Fibroblast of lung (primary cell): ENCODE results near the gene PGLYRP3. TPM values are rescaled to one million over a fixed set of nuclear protein-coding genes. Genes with fewer than 3 reads are reported as not detected.

Experiments used
- DNase-seq, 2 donors: peaks; one replicate each; pipeline versions ENCODE4 v3.0.0 to v3.0.0-alpha.2; 2010; ENCODE audit warnings: low read depth in 2 of 2
- H2AFZ ChIP-seq: 2 replicates; pipeline ENCODE4 v1.5.1; 2012; ENCODE audit warnings: low read length, control low read depth, inconsistent platforms
- H3K27ac ChIP-seq: 2 replicates; pipeline ENCODE4 v1.5.1; 2011; ENCODE audit warnings: low read length, control low read depth; ENCODE audit not compliant: insufficient read depth
- H3K27me3 ChIP-seq: 2 replicates; pipeline ENCODE4 v1.5.1; 2011; ENCODE audit warnings: mild to moderate bottlenecking, low read length; ENCODE audit not compliant: control insufficient read depth, insufficient read depth
- H3K36me3 ChIP-seq: 2 replicates; pipeline ENCODE4 v1.5.1; 2011; ENCODE audit warnings: low read length; ENCODE audit not compliant: control insufficient read depth, insufficient read depth
- H3K4me1 ChIP-seq: 2 replicates; pipeline ENCODE4 v1.5.1; 2011; ENCODE audit warnings: low read length; ENCODE audit not compliant: control insufficient read depth, insufficient read depth; ENCODE audit errors: extremely low read depth
- H3K4me2 ChIP-seq: 2 replicates; pipeline ENCODE4 v1.5.1; 2011; ENCODE audit warnings: low read length, control low read depth; ENCODE audit not compliant: insufficient read depth; ENCODE audit errors: extremely low read depth
- H3K4me3 ChIP-seq, 4 experiments: fragments of 200-600 bp in 1 of 4; sonication (generic) in 1 of 4; replicated peaks in 1 of 4; 2 replicates each; pipeline ENCODE4 v1.5.1; 2011 to 2016; ENCODE audit warnings: low read length in 4 of 4, low read depth in 3 of 4, mild to moderate bottlenecking in 3 of 4, control low read depth in 2 of 4, inconsistent platforms in 1 of 4, mixed read lengths in 1 of 4; ENCODE audit not compliant: insufficient read depth in 1 of 4; ENCODE audit errors: control extremely low read depth in 1 of 4
- H3K79me2 ChIP-seq: 2 replicates; pipeline ENCODE4 v1.5.1; 2012; ENCODE audit warnings: mild to moderate bottlenecking, low read length, inconsistent platforms; ENCODE audit not compliant: control insufficient read depth, insufficient read depth
- H3K9ac ChIP-seq: 2 replicates; pipeline ENCODE4 v1.5.1; 2011; ENCODE audit warnings: mild to moderate bottlenecking, low read length, control low read depth; ENCODE audit not compliant: insufficient read depth
- H3K9me3 ChIP-seq: 2 replicates; pipeline ENCODE4 v1.5.1; 2012; ENCODE audit warnings: low read depth, low read length; ENCODE audit not compliant: control insufficient read depth, insufficient read depth
- H4K20me1 ChIP-seq: 2 replicates; pipeline ENCODE4 v1.5.1; 2011; ENCODE audit warnings: low read length; ENCODE audit not compliant: control insufficient read depth, insufficient read depth; ENCODE audit errors: extremely low read depth
- CTCF ChIP-seq, 2 donors: IDR thresholded peaks in 1 of 2; conservative IDR thresholded peaks in 1 of 2; 1 replicate in 1 of 2; 2 replicates in 1 of 2; pipeline ENCODE4 v1.5.1; 2011 to 2012; ENCODE audit warnings: low read length in 2 of 2, control low read depth in 1 of 2, inconsistent platforms in 1 of 2, low read depth in 1 of 2, mild to moderate bottlenecking in 1 of 2
- EZH2 ChIP-seq: IDR thresholded peaks from 2 replicates; pipeline ENCODE4 v1.5.1; 2012; ENCODE audit warnings: low read length, control low read depth, mild to moderate bottlenecking; ENCODE audit errors: missing control alignments
- polyA plus RNA-seq, 2 donors: library from polyadenylated mRNA; depleted of rRNA in 1 of 2; stranded (reverse) in 1 of 2; unstranded in 1 of 2; fragments of >200 nt; gene quantifications; 2 replicates each; pipeline ENCODE4 v1.2.1, GENCODE V29; 2011 to 2012; ENCODE audit warnings: missing spikeins in 1 of 2
- total RNA-seq: library from RNA; depleted of rRNA; stranded (reverse); fragments of >200 nt; gene quantifications from 2 replicates; pipeline ENCODE4 v1.2.1, GENCODE V29; 2014

PGLYRP3 gene
- total and polyA plus RNA-seq, 2 donors (not counting 1 experiment from before 2014, with no cell fraction given) = not detected

GRCh38 chr1:153346077-153346723, 33.4 kb upstream of the PGLYRP3 start:
- no peaks in the 10 kb centered on the region for H3K9me3 ChIP-seq
- no peak overlapping the region for H3K4me3 ChIP-seq

GRCh38 chr1:153345187-153346076, 32.7 kb upstream of the PGLYRP3 start:
- H4K20me1 ChIP-seq = no peaks in the 10 kb centered on the region
- no peak overlapping the region for H3K9ac ChIP-seq
- no peaks in the 10 kb centered on the region for H3K36me3 ChIP-seq
- H3K4me3 ChIP-seq = no peak overlapping the region
- DNase-seq = no peak
- no peaks in the 10 kb centered on the region for H3K9me3 ChIP-seq
- H3K79me2 ChIP-seq = no peaks in the 10 kb centered on the region
- no peaks in the 10 kb centered on the region for H3K4me1 ChIP-seq
- H3K27ac ChIP-seq = no peak overlapping the region
- H3K27me3 ChIP-seq = peaks cover 12% of the 10 kb centered on the region
- H2AFZ ChIP-seq = no peak overlapping the region
- no peak overlapping the region for H3K4me2 ChIP-seq
- TF ChIP-seq EZH2 (no peak), CTCF (conservative IDR thresholded peaks at IDR 0.05 in 1 of 2, IDR thresholded peaks at IDR 0.05 in 1 of 2; ENCODE audit: low read depth in 1 of 2, low read length in 2 of 2) (no peak)

More at GRCh38 chr1:153346077-153346723, 33.4 kb upstream of the PGLYRP3 start:
- no peak for TF ChIP-seq EZH2
- TF ChIP-seq CTCF (conservative IDR thresholded peaks at IDR 0.05 in 1 of 2, IDR thresholded peaks at IDR 0.05 in 1 of 2; ENCODE audit: low read depth in 1 of 2, low read length in 2 of 2) = no peak
- no peaks in the 10 kb centered on the region for H3K4me1 ChIP-seq
- no peak overlapping the region for H2AFZ ChIP-seq
- no peak overlapping the region for H3K27ac ChIP-seq
- peaks cover 12% of the 10 kb centered on the region for H3K27me3 ChIP-seq
- no peak for DNase-seq
- no peaks in the 10 kb centered on the region for H4K20me1 ChIP-seq
- no peak overlapping the region for H3K9ac ChIP-seq
- H3K4me2 ChIP-seq = no peak overlapping the region
- H3K36me3 ChIP-seq = no peaks in the 10 kb centered on the region
- H3K79me2 ChIP-seq = no peaks in the 10 kb centered on the region

GRCh38 chr1:153344718-153345025, 31.9 kb upstream of the PGLYRP3 start:
- Histone ChIP-seq H2AFZ (no peak overlapping the region), H3K4me2 (no peak overlapping the region), H3K4me1 (no peaks in the 10 kb centered on the region), H3K27ac (no peak overlapping the region), H3K79me2 (no peaks in the 10 kb centered on the region), H3K4me3 (no peak overlapping the region), H3K27me3 (peaks cover 12% of the 10 kb centered on the region), H3K9me3 (no peaks in the 10 kb centered on the region), H3K9ac (no peak overlapping the region), H4K20me1 (no peaks in the 10 kb centered on the region), H3K36me3 (no peaks in the 10 kb centered on the region)
- TF ChIP-seq CTCF (conservative IDR thresholded peaks at IDR 0.05 in 1 of 2, IDR thresholded peaks at IDR 0.05 in 1 of 2; ENCODE audit: low read depth in 1 of 2, low read length in 2 of 2) (no peak), EZH2 (no peak)
- no peak for DNase-seq
